Neural progenitor cell (in vitro differentiated cells): Measurements from ENCODE around the gene VEZF1. TPM values are rescaled to one million over a fixed set of nuclear protein-coding genes. Genes with fewer than 3 reads are reported as not detected.

Source experiments
- DNase-seq: peaks from one replicate; pipeline ENCODE4 v3.0.0-alpha.2; 2016; ENCODE audit warnings: low spot score
- H2AFZ ChIP-seq: fragments of 200-600 bp; sonication (generic); replicated peaks from 2 replicates; pipeline ENCODE4 v1.6.1; 2016; ENCODE audit warnings: antibody characterized with exemption
- H3F3A ChIP-seq: fragments of 200-600 bp; sonication (generic); 2 replicates; pipeline ENCODE4 v1.6.1; 2016; ENCODE audit warnings: antibody characterized with exemption, low read depth
- H3K27ac ChIP-seq: fragments of 200-600 bp; sonication (generic); 2 replicates; pipeline ENCODE4 v1.5.1; 2016; ENCODE audit warnings: mild to moderate bottlenecking
- H3K27me3 ChIP-seq: fragments of 200-600 bp; sonication (generic); 2 replicates; pipeline ENCODE4 v1.6.1; 2016; ENCODE audit warnings: mild to moderate bottlenecking, moderate library complexity
- H3K36me3 ChIP-seq: fragments of 200-600 bp; sonication (generic); 2 replicates; pipeline ENCODE4 v1.5.1; 2016
- H3K4me1 ChIP-seq: fragments of 200-600 bp; sonication (generic); 2 replicates; pipeline ENCODE4 v1.6.1; 2016; ENCODE audit warnings: mixed run types
- H3K4me2 ChIP-seq: fragments of 200-600 bp; sonication (generic); 2 replicates; pipeline ENCODE4 v1.6.1; 2016
- H3K4me3 ChIP-seq: fragments of 200-600 bp; sonication (generic); 2 replicates; pipeline ENCODE4 v1.5.1; 2016
- H3K79me2 ChIP-seq: fragments of 200-600 bp; sonication (generic); 2 replicates; pipeline ENCODE4 v1.6.1; 2016; ENCODE audit warnings: low read depth
- H3K9ac ChIP-seq: fragments of 200-600 bp; sonication (generic); 2 replicates; pipeline ENCODE4 v1.6.1; 2016
- H3K9me3 ChIP-seq: fragments of 200-600 bp; sonication (generic); 2 replicates; pipeline ENCODE4 v1.5.1; 2016; ENCODE audit warnings: low read depth
- H4K20me1 ChIP-seq: fragments of 200-600 bp; sonication (generic); 2 replicates; pipeline ENCODE4 v1.6.1; 2016; ENCODE audit warnings: low read depth
- H3K27ac Mint-ChIP-seq: 3 replicates; pipeline ENCODE4 v1.8.0; 2021; ENCODE audit warnings: mixed read lengths
- H3K27me3 Mint-ChIP-seq: 2 replicates; pipeline ENCODE4 v1.8.0; 2022; ENCODE audit warnings: low read depth, mild to moderate bottlenecking, inconsistent platforms, moderate library complexity, mixed read lengths; ENCODE audit not compliant: insufficient read depth
- H3K36me3 Mint-ChIP-seq: 3 replicates; pipeline ENCODE4 v1.8.0; 2021; ENCODE audit warnings: mixed read lengths
- H3K4me1 Mint-ChIP-seq: 3 replicates; pipeline ENCODE4 v1.8.0; 2021; ENCODE audit warnings: mixed read lengths
- H3K4me3 Mint-ChIP-seq: 3 replicates; pipeline ENCODE4 v1.8.0; 2021; ENCODE audit warnings: mild to moderate bottlenecking, moderate library complexity, mixed read lengths
- H3K9me3 Mint-ChIP-seq: 3 replicates; pipeline ENCODE4 v1.8.0; 2020; ENCODE audit warnings: mixed read lengths
- EZH2 ChIP-seq: fragments of 200-600 bp; sonication (generic); IDR thresholded peaks from 2 replicates; pipeline ENCODE4 v1.6.1; 2017; ENCODE audit warnings: antibody characterized with exemption, mild to moderate bottlenecking, moderate library complexity
- EZH2phosphoT487 ChIP-seq: fragments of 200-600 bp; sonication (generic); IDR thresholded peaks from 2 replicates; pipeline ENCODE4 v1.6.1; 2017; ENCODE audit warnings: antibody characterized with exemption
- total RNA-seq: library from RNA; depleted of rRNA; stranded (reverse); fragments of >200 nt; gene quantifications from 2 replicates; pipeline ENCODE4 v1.2.3, GENCODE V29; 2015; ENCODE audit warnings: low replicate concordance
- TF ChIP-seq, protein P1 (sequence below): fragments of 200-600 bp; sonication (generic); IDR thresholded peaks from 2 replicates; pipeline ENCODE4 v1.5.1; 2017; ENCODE audit warnings: antibody characterized with exemption, mild to moderate bottlenecking

Gene VEZF1
- total RNA-seq, 1 donor from 2014 or later = 90.4 TPM

DNA sequence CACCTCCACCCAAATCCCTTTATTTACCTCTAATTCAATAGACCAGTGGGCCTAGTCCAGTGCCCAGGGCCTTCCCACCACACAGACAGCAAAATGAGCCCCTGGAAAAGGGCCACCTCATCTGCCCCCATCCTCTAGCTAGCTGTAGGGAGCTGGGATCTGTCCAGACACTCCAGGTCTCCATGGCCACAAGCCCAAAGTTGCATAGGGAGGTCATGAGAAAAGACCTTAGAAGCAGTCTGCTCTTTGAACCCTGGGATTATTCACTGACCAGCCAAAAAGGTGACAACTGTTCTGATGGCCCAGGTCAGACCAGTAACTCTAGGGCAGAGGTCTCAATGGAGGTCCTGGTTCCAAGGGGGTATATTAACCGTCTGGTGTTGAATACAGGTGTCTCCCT is 34.8 kb downstream of the VEZF1 start:
- Mint-ChIP-seq H3K9me3 (no peaks in the 10 kb centered on the region), H3K4me3 (peak overlapping the region; percentile 90), H3K4me1 (peaks cover 73% of the 10 kb centered on the region), H3K27me3 (peaks cover 10% of the 10 kb centered on the region), H3K36me3 (peaks cover 14% of the 10 kb centered on the region), H3K27ac (peak overlapping the region; percentile 96)
- no peak overlapping the region for H2AFZ ChIP-seq
- no peaks in the 10 kb centered on the region for H3K36me3 ChIP-seq
- no peak overlapping the region for H3K4me3 ChIP-seq
- no peak overlapping the region for H3K27ac ChIP-seq
- no peaks in the 10 kb centered on the region for H3K9me3 ChIP-seq
- no peak overlapping the region for H3K4me2 ChIP-seq
- DNase-seq = no peak
- H3F3A ChIP-seq = peaks cover 18% of the 10 kb centered on the region
- no peaks in the 10 kb centered on the region for H4K20me1 ChIP-seq
- peaks cover 41% of the 10 kb centered on the region for H3K27me3 ChIP-seq
- H3K4me1 ChIP-seq = peaks cover 12% of the 10 kb centered on the region
- TF ChIP-seq, protein P1, sequence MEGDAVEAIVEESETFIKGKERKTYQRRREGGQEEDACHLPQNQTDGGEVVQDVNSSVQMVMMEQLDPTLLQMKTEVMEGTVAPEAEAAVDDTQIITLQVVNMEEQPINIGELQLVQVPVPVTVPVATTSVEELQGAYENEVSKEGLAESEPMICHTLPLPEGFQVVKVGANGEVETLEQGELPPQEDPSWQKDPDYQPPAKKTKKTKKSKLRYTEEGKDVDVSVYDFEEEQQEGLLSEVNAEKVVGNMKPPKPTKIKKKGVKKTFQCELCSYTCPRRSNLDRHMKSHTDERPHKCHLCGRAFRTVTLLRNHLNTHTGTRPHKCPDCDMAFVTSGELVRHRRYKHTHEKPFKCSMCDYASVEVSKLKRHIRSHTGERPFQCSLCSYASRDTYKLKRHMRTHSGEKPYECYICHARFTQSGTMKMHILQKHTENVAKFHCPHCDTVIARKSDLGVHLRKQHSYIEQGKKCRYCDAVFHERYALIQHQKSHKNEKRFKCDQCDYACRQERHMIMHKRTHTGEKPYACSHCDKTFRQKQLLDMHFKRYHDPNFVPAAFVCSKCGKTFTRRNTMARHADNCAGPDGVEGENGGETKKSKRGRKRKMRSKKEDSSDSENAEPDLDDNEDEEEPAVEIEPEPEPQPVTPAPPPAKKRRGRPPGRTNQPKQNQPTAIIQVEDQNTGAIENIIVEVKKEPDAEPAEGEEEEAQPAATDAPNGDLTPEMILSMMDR = no peak
- no peak for TF ChIP-seq EZH2phosphoT487
- no peak for TF ChIP-seq EZH2
- no peaks in the 10 kb centered on the region for H3K79me2 ChIP-seq
- no peak overlapping the region for H3K9ac ChIP-seq

DNA sequence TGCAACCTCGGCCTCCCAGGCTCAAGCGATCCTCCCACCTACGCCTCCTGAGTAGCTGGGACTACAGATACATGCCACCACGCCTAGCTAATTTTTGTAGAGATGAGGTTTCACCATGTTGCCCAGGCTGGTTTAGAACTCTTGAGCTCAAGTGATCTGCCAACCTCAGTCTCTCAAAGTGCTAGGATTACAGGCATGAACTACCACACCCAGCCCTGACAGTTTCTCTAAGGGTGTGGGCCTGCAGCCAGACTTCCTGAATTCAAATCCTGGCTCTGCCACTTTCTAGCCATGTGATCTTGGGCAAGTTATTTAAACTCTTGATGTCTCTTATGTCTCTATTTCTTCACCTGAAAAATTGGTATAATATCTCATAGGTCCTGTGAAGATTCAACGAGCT is 38.4 kb downstream of the VEZF1 start:
- Histone ChIP-seq H3K9me3 (no peaks in the 10 kb centered on the region), H3K9ac (no peak overlapping the region), H3K4me3 (no peak overlapping the region), H3F3A (peaks cover 8% of the 10 kb centered on the region), H3K4me1 (peaks cover 26% of the 10 kb centered on the region), H3K27me3 (peaks cover 13% of the 10 kb centered on the region), H3K4me2 (no peak overlapping the region), H4K20me1 (no peaks in the 10 kb centered on the region), H2AFZ (no peak overlapping the region), H3K79me2 (no peaks in the 10 kb centered on the region), H3K36me3 (no peaks in the 10 kb centered on the region), H3K27ac (no peak overlapping the region)
- H3K27me3 Mint-ChIP-seq = peaks cover 10% of the 10 kb centered on the region
- peaks cover 16% of the 10 kb centered on the region for H3K36me3 Mint-ChIP-seq
- peak overlapping the region; percentile 22 for H3K27ac Mint-ChIP-seq
- TF ChIP-seq EZH2 (no peak), EZH2phosphoT487 (no peak)
- TF ChIP-seq, protein P1 = no peak
- DNase-seq = no peak
- no peak overlapping the region for H3K4me3 Mint-ChIP-seq
- peaks cover 82% of the 10 kb centered on the region for H3K4me1 Mint-ChIP-seq
- H3K9me3 Mint-ChIP-seq = no peaks in the 10 kb centered on the region

DNA sequence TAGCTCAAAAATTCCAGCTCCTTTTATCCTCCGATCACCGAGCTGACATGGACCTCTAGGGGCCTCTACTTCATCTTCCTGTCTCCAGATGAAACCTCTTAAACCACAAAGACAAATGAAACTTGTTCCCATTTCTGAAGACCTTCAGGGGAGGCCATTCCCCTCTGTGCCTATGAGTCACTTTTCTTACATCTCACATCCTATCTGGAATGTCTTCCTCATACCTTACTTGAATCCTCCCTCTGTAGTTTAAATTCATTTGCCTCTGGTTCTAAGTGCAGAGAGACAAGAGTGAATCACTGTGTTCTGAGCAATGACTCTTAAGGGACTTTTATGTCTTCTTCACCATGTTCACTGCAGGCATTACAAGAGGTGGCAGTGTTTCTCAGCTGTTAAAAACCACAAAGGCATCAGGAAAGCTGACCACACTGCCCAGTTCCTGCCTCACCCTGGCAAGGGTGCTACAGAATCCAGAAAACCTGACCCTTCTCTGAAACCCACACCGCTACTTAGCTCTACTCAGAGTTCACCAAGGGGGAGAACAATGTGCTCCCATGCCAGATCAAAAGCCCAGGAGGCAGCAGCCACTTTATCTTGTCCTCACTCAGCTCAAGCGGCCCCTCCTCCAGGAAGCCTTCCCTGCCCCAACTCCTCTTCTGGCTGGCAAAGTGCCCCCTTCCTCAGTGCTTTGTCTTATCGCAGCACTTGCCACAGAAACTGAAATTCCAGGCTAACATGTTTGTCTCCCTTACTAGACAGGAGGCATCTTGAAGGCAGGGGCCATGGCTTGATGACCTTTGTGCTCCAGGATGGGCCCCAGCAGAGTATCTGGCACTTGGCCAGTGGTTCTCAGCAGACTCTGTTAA is 39.3 kb downstream of the VEZF1 start:
- H3K4me1 Mint-ChIP-seq = peaks cover 82% of the 10 kb centered on the region
- Histone ChIP-seq H3K27ac (no peak overlapping the region), H3K27me3 (peaks cover 8% of the 10 kb centered on the region), H3K4me2 (no peak overlapping the region), H3K36me3 (no peaks in the 10 kb centered on the region), H3K9me3 (no peaks in the 10 kb centered on the region), H3K9ac (no peak overlapping the region), H3K4me3 (no peak overlapping the region), H3K79me2 (no peaks in the 10 kb centered on the region), H4K20me1 (no peaks in the 10 kb centered on the region), H3F3A (peaks cover 3% of the 10 kb centered on the region), H2AFZ (no peak overlapping the region), H3K4me1 (peaks cover 21% of the 10 kb centered on the region)
- DNase-seq = no peak
- peaks cover 17% of the 10 kb centered on the region for H3K36me3 Mint-ChIP-seq
- H3K4me3 Mint-ChIP-seq = no peak overlapping the region
- TF ChIP-seq, protein P1 = no peak
- no peak for TF ChIP-seq EZH2
- TF ChIP-seq EZH2phosphoT487 = no peak
- no peaks in the 10 kb centered on the region for H3K9me3 Mint-ChIP-seq
- peaks cover 6% of the 10 kb centered on the region for H3K27me3 Mint-ChIP-seq
- H3K27ac Mint-ChIP-seq = peak overlapping the region; percentile 83
